ENCODE data around the gene TTC22.

The TTC22 gene

DNA sequence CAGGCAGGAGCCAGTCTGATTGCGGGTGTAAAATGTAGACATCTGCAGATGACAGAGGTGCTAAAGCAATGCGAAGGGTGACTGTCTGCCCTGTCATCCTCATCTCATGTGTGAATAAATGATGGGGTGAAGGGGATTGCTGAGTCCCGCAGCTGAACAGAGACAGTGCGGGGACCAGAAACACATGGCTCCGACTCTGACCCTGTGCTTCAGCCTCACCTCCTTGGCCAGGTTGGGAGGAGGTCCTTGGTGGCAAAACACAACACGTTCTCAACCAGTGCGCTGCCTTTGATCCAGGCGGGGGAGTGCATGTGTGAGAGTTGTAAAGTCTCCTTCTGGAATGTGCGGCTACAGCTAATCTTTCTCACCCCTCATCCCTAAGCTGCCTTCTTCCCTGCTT, 32.0 kb upstream of the TTC22 start:
- no peak overlapping the region for H3K4me3 ChIP-seq (ENCODE audit: low read depth, low read length)
- TF ChIP-seq, protein P1, sequence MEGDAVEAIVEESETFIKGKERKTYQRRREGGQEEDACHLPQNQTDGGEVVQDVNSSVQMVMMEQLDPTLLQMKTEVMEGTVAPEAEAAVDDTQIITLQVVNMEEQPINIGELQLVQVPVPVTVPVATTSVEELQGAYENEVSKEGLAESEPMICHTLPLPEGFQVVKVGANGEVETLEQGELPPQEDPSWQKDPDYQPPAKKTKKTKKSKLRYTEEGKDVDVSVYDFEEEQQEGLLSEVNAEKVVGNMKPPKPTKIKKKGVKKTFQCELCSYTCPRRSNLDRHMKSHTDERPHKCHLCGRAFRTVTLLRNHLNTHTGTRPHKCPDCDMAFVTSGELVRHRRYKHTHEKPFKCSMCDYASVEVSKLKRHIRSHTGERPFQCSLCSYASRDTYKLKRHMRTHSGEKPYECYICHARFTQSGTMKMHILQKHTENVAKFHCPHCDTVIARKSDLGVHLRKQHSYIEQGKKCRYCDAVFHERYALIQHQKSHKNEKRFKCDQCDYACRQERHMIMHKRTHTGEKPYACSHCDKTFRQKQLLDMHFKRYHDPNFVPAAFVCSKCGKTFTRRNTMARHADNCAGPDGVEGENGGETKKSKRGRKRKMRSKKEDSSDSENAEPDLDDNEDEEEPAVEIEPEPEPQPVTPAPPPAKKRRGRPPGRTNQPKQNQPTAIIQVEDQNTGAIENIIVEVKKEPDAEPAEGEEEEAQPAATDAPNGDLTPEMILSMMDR (IDR thresholded peaks at IDR 0.05; ENCODE audit: low read depth, low read length): no peak

DNA sequence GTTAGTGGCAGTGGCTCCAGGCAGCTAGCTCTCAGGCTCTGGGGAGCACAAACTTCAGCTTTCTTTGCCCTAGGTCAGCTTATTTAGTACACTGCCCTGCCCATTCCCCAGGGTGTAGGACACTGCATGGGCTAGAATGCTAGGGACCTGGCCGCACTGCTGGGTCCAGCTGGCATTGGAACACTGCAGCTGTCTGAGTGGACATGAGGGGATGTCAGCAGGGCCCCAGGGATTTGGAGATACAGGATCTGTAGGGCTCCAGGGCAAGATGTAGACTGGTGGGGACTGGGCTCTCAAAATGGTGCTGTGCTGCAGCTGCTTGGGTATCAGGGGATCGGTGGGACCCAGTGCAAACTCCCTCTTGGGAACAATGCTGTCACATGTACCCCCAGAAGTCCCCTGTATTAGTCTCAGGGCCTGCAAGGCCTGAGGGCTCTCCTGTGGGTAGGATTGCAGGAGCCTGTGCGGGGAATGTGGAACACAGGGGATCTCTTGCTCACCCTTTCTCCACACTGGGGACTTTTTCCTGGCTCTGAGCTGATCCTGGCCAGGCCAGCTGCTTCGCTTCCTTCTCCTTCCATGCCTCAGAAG, 25.2 kb upstream of the TTC22 start:
- TF ChIP-seq, protein P1 (IDR thresholded peaks at IDR 0.05; ENCODE audit: low read depth, low read length): no peak
- H3K4me3 ChIP-seq (ENCODE audit: low read depth, low read length): no peak overlapping the region

GRCh38 chr1:54825696-54826095, 24.6 kb upstream of the TTC22 start:
- TF ChIP-seq, protein P1 (IDR thresholded peaks at IDR 0.05; ENCODE audit: low read depth, low read length): no peak

GRCh38 chr1:54823670-54824069, 22.5 kb upstream of the TTC22 start:
- TF ChIP-seq, protein P1 (IDR thresholded peaks at IDR 0.05; ENCODE audit: low read depth, low read length): no peak
- H3K4me3 ChIP-seq (ENCODE audit: low read depth, low read length): no peak overlapping the region

More at GRCh38 chr1:54825696-54826095, 24.6 kb upstream of the TTC22 start:
- no peak overlapping the region for H3K4me3 ChIP-seq (ENCODE audit: low read depth, low read length)

GRCh38 chr1:54819733-54820132, 18.6 kb upstream of the TTC22 start:
- TF ChIP-seq, protein P1 (IDR thresholded peaks at IDR 0.05; ENCODE audit: low read depth, low read length): no peak

GRCh38 chr1:54819195-54819536, 18.0 kb upstream of the TTC22 start:
- H3K4me3 ChIP-seq (ENCODE audit: low read depth, low read length): no peak overlapping the region
- TF ChIP-seq, protein P1 (IDR thresholded peaks at IDR 0.05; ENCODE audit: low read depth, low read length): no peak

More at GRCh38 chr1:54819733-54820132, 18.6 kb upstream of the TTC22 start:
- H3K4me3 ChIP-seq (ENCODE audit: low read depth, low read length): no peak overlapping the region

DNA sequence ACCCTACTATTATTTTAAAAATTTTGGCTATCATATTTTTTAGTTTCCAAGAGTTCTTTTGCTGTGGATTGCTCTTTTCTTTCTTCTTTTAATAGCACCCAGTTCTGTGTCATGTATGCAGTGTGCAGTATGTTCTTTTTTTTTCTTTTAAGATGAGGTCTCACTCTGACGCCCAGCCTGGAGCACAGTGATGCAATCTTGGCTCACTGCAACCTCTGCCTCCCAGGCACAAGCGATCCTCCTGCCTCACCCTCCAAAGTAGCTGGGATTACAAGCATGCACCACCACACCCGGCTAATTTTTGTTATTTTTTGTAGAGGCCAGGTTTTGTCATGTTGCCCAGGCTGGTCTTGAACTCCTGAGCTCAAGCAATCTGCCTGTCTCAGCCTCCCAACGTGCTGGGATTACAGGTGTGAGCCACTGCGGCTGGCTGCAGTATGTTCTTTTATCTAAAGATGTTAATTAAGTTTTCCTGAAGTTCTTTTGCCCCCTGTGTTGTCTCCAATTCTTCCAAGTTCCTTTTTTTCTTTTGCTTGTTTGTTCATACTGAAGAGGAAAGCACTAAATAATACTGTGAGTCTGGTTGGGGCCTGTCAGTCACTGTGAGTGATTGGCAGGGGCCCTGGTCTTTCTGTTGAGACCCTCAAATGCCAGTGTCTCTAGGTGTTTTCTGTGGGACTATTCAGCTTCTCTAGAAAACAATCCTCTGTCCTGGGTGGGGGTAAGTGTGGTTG, 17.5 kb upstream of the TTC22 start:
- TF ChIP-seq, protein P1 (IDR thresholded peaks at IDR 0.05; ENCODE audit: low read depth, low read length): no peak
- no peak overlapping the region for H3K4me3 ChIP-seq (ENCODE audit: low read depth, low read length)
